Natural killer cell (primary cell): ENCODE results near the gene CACNA1C. TPM values are rescaled to one million over a fixed set of nuclear protein-coding genes. Genes with fewer than 3 reads are reported as not detected.

Experiments
- ATAC-seq, 3 donors: fragments of 150-1000 bp in 2 of 3; fragments of 200-7000 bp in 1 of 3; cut with Tn5 transposase; 1 replicate in 1 of 3; 2 replicates in 2 of 3; pipeline ENCODE4 v1.10.0; 2021; ENCODE audit warnings: mild to moderate bottlenecking in 2 of 3, moderate library complexity in 2 of 3
- DNase-seq, 2 donors: peaks; one replicate each; pipeline versions ENCODE4 v3.0.0 to v3.0.0-alpha.2; 2013 to 2021; ENCODE audit warnings: mixed read lengths in 1 of 2
- H3K27ac ChIP-seq: one replicate; pipeline ENCODE4 v1.5.1; 2013; ENCODE audit warnings: mild to moderate bottlenecking, low read length
- H3K27me3 ChIP-seq: one replicate; pipeline ENCODE4 v1.6.1; 2013; ENCODE audit warnings: low read length; ENCODE audit not compliant: control insufficient read depth, insufficient read depth
- H3K36me3 ChIP-seq: one replicate; pipeline ENCODE4 v1.6.1; 2013; ENCODE audit warnings: low read length; ENCODE audit not compliant: control insufficient read depth, insufficient read depth
- H3K4me1 ChIP-seq: one replicate; pipeline ENCODE4 v1.6.1; 2013; ENCODE audit warnings: low read length; ENCODE audit not compliant: control insufficient read depth, insufficient read depth
- H3K4me3 ChIP-seq: one replicate; pipeline ENCODE4 v1.5.1; 2013; ENCODE audit warnings: low read length
- H3K9me3 ChIP-seq: one replicate; pipeline ENCODE4 v1.6.1; 2013; ENCODE audit warnings: low read length; ENCODE audit not compliant: control insufficient read depth, insufficient read depth
- H3K27ac Mint-ChIP-seq, 2 donors: one replicate each; pipeline ENCODE4 v1.8.0; 2022; ENCODE audit warnings: mild to moderate bottlenecking in 2 of 2, mixed read lengths in 2 of 2, moderate library complexity in 1 of 2
- H3K27me3 Mint-ChIP-seq, 2 donors: one replicate each; pipeline ENCODE4 v1.8.0; 2022; ENCODE audit warnings: low read depth in 2 of 2, mixed read lengths in 2 of 2
- H3K36me3 Mint-ChIP-seq: one replicate; pipeline ENCODE4 v1.8.0; 2022; ENCODE audit warnings: mixed read lengths
- H3K4me1 Mint-ChIP-seq, 2 donors: one replicate each; pipeline ENCODE4 v1.8.0; 2022; ENCODE audit warnings: mixed read lengths in 2 of 2
- H3K4me3 Mint-ChIP-seq: one replicate; pipeline ENCODE4 v1.8.0; 2022; ENCODE audit warnings: mild to moderate bottlenecking, moderate library complexity, mixed read lengths
- H3K9me3 Mint-ChIP-seq, 2 donors: one replicate each; pipeline ENCODE4 v1.8.0; 2022; ENCODE audit warnings: mixed read lengths in 2 of 2
- WGBS: methylation state at CpG from one replicate; pipeline ENCODE4 v1.1.7; 2013; ENCODE audit warnings: missing lambda C conversion rate; ENCODE audit not compliant: insufficient coverage; 5-methylcytosine and 5-hydroxymethylcytosine counted together
- intact Hi-C: fragments of 100-400 bp; cut with micrococcal nuclease; formaldehyde crosslinking; loops from one replicate; pipeline ENCODE4 v1.14.2; 2022
- total RNA-seq, 4 donors: library from RNA; stranded (reverse); fragments of 120-200 nt in 1 of 4; gene quantifications; one replicate each; pipeline versions ENCODE4 v1.2.3 to v1.2.4, GENCODE V29; 2013 to 2022
- TF ChIP-seq, protein P1 (sequence below): fragments of 200-600 bp; IDR thresholded peaks from one replicate; pipeline ENCODE4 v1.8.0; 2022; ENCODE audit warnings: antibody characterized with exemption

The CACNA1C gene
- total RNA-seq, 3 donors from 2014 or later (not counting 1 experiment from before 2014, with no cell fraction given): 0.07 to 0.35 (median 0.08) TPM

DNA sequence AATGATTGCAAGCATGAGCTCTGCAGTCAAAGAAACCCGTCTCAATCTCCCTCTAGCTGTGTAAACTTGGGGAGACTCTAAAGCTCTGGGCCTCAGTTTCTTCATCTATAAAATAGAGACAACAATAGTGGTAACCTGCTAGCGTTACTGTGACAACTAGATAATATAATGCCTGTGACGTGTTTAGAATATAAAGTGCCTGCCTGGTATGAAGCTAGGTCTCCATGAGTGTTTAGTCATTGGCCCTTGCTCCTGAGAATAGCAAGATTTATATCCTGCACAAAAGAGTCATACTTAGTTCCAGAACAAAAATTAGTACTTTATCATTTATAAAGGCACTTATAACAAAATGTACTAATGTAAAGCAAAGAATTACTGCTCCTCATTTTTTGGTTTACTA, 39.7 kb upstream of the CACNA1C start:
- Histone ChIP-seq H3K27me3 (no peaks in the 10 kb centered on the region), H3K4me1 (no peaks in the 10 kb centered on the region), H3K9me3 (no peaks in the 10 kb centered on the region), H3K4me3 (no peak overlapping the region), H3K27ac (no peak overlapping the region), H3K36me3 (no peaks in the 10 kb centered on the region)
- no peak overlapping the region for H3K27ac Mint-ChIP-seq
- TF ChIP-seq, protein P1, sequence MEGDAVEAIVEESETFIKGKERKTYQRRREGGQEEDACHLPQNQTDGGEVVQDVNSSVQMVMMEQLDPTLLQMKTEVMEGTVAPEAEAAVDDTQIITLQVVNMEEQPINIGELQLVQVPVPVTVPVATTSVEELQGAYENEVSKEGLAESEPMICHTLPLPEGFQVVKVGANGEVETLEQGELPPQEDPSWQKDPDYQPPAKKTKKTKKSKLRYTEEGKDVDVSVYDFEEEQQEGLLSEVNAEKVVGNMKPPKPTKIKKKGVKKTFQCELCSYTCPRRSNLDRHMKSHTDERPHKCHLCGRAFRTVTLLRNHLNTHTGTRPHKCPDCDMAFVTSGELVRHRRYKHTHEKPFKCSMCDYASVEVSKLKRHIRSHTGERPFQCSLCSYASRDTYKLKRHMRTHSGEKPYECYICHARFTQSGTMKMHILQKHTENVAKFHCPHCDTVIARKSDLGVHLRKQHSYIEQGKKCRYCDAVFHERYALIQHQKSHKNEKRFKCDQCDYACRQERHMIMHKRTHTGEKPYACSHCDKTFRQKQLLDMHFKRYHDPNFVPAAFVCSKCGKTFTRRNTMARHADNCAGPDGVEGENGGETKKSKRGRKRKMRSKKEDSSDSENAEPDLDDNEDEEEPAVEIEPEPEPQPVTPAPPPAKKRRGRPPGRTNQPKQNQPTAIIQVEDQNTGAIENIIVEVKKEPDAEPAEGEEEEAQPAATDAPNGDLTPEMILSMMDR: no peak
- intact Hi-C loops: no loop called here
- H3K36me3 Mint-ChIP-seq: no peaks in the 10 kb centered on the region
- no peaks in the 10 kb centered on the region for H3K4me1 Mint-ChIP-seq
- H3K4me3 Mint-ChIP-seq: no peak overlapping the region
- DNase-seq (no peak), ATAC-seq (no peak)
- peaks cover 12 to 40% of the 10 kb centered on the region in 2 donors for H3K27me3 Mint-ChIP-seq
- WGBS: 93% methylated on average over 3 of the region's 3 CpGs
- H3K9me3 Mint-ChIP-seq: no peaks in the 10 kb centered on the region

DNA sequence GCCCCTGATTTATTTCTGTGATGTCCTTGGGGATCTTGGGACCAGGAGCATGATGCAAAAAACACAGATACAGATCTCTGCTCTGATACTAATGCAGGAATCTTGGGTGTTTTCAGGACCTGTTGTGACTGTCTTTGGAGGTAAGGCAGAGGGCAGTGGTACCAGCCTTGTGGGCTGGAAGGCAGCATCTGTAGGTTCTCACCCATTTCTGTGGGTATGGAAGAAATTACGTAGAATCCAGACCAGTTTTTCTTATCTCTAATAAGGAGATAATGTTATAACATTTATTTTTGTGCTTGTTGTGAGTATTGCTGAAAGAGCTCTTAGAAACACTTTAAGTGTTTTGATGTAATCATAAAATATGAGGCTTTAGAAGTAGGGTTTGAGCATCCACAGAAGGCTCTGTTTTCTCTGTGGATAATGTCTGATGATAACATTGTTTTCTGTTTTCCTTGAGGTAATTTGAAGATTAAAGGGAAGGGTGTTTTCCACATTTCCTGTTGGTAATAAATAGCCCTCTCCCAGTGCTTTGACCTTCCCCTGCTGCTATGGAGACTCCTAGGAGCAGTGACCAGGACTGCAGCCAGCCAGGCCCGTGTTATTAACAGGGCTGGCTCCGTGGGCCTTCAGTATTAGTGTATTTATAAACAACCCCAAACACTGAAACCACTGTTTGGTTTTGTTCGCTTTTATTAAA, 39.1 kb upstream of the CACNA1C start:
- H3K27ac ChIP-seq: no peak overlapping the region
- H3K9me3 ChIP-seq: no peaks in the 10 kb centered on the region
- Mint-ChIP-seq H3K9me3 (no peaks in the 10 kb centered on the region), H3K36me3 (no peaks in the 10 kb centered on the region), H3K27ac (no peak overlapping the region), H3K4me3 (no peak overlapping the region), H3K27me3 (peaks cover 15 to 46% of the 10 kb centered on the region in 2 donors), H3K4me1 (no peaks in the 10 kb centered on the region)
- 100% methylated on average over 1 of the region's 4 CpGs for WGBS
- H3K4me1 ChIP-seq: no peaks in the 10 kb centered on the region
- no peaks in the 10 kb centered on the region for H3K27me3 ChIP-seq
- ATAC-seq (no peak), DNase-seq (no peak)
- TF ChIP-seq, protein P1: no peak
- intact Hi-C loops: no loop called here
- H3K36me3 ChIP-seq: no peaks in the 10 kb centered on the region
- H3K4me3 ChIP-seq: no peak overlapping the region

DNA sequence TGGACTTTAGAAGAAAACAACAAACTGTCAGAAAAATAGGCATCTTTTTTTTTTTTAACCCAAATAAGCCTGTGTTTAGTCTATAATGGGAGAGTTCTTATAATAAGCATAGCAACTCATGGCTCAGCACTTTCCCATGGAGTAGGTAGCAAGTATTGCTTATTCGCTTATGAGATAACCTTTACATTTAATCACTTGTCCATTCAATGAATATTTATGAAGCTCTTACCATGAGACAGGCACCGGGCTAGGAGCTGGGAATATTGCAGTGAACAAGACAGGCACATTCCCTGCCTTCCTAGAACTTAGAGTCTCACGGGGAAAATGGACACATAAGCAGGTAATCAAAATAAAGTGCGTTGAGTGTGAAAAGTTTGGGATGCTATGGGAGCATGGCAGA, 38.6 kb upstream of the CACNA1C start:
- Mint-ChIP-seq H3K4me1 (no peaks in the 10 kb centered on the region), H3K27ac (no peak overlapping the region)
- intact Hi-C loops: no loop called here

More for the DNA sequence above, 38.6 kb upstream of the CACNA1C start:
- no peak overlapping the region for H3K27ac ChIP-seq
- H3K4me3 ChIP-seq: no peak overlapping the region
- H3K27me3 Mint-ChIP-seq: peaks cover 21 to 47% of the 10 kb centered on the region in 2 donors
- H3K4me3 Mint-ChIP-seq: no peak overlapping the region
- TF ChIP-seq, protein P1: no peak
- no peaks in the 10 kb centered on the region for H3K36me3 Mint-ChIP-seq
- WGBS: 89% methylated on average over 4 of the region's 4 CpGs
- H3K36me3 ChIP-seq: no peaks in the 10 kb centered on the region
- no peaks in the 10 kb centered on the region for H3K9me3 Mint-ChIP-seq
- H3K4me1 ChIP-seq: no peaks in the 10 kb centered on the region
- DNase-seq (no peak), ATAC-seq (no peak)
- H3K9me3 ChIP-seq: no peaks in the 10 kb centered on the region
- H3K27me3 ChIP-seq: peaks cover 4% of the 10 kb centered on the region
